ENCODE measurements around the gene MC1R.

Gene MC1R

GRCh38 chr16:89936508-89936907 is 17.8 kb downstream of the MC1R start:
- DNase-seq: no peak

GRCh38 chr16:89936981-89937380 is 18.3 kb downstream of the MC1R start:
- no peak for DNase-seq

- no peak for DNase-seq
Measured at GRCh38 chr16:89938175-89938885, 19.7 kb downstream of the MC1R start.

- DNase-seq: no peak
Measured at GRCh38 chr16:89944773-89945172, 26.1 kb downstream of the MC1R start.

GRCh38 chr16:89945654-89946053 is 27.0 kb downstream of the MC1R start:
- DNase-seq: no peak

- no peak for DNase-seq
Measured at GRCh38 chr16:89946515-89946914, 27.9 kb downstream of the MC1R start.

GRCh38 chr16:89949121-89949742 is 30.6 kb downstream of the MC1R start:
- no peak for DNase-seq

GRCh38 chr16:89949756-89950155 is 31.1 kb downstream of the MC1R start:
- DNase-seq: no peak

- DNase-seq: no peak
Measured at GRCh38 chr16:89951509-89951908, 32.8 kb downstream of the MC1R start.

- no peak for DNase-seq
Measured at GRCh38 chr16:89952049-89952448, 33.4 kb downstream of the MC1R start.

GRCh38 chr16:89952551-89952950 is 33.9 kb downstream of the MC1R start:
- no peak for DNase-seq

GRCh38 chr16:89953671-89954406 is 35.2 kb downstream of the MC1R start:
- DNase-seq: no peak

GRCh38 chr16:89954462-89954861 is 35.8 kb downstream of the MC1R start:
- DNase-seq: no peak

- no peak for DNase-seq
Measured at GRCh38 chr16:89955001-89955685, 36.5 kb downstream of the MC1R start.

GRCh38 chr16:89956505-89957215 is 38.0 kb downstream of the MC1R start:
- DNase-seq: no peak

GRCh38 chr16:89957216-89957785 is 38.6 kb downstream of the MC1R start:
- no peak for DNase-seq

GRCh38 chr16:89958068-89958467 is 39.4 kb downstream of the MC1R start:
- DNase-seq: no peak

- DNase-seq: no peak
Measured at GRCh38 chr16:89958596-89958995, 39.9 kb downstream of the MC1R start.

- no peak for DNase-seq
Measured at GRCh38 chr16:89960966-89961365, 42.3 kb downstream of the MC1R start.

GRCh38 chr16:89961920-89962319 is 43.3 kb downstream of the MC1R start:
- DNase-seq: no peak

- no peak for DNase-seq
Measured at GRCh38 chr16:89962754-89963498, 44.3 kb downstream of the MC1R start.

- no peak for DNase-seq
Measured at GRCh38 chr16:89964201-89964600, 45.5 kb downstream of the MC1R start.

Measured in NCI-H2227 treated with DMSO at 0.1 percent for 48 hours (cell line).